ENCODE results near the gene TSPAN16. TPM values are rescaled to one million over a fixed set of nuclear protein-coding genes. Genes with fewer than 3 reads are reported as not detected.

Gene TSPAN16
- total and polyA plus RNA-seq, 2 of the 13 experiments (the other 11 are each of a cell fraction or from before 2014, with no cell fraction given), result not detected

DNA sequence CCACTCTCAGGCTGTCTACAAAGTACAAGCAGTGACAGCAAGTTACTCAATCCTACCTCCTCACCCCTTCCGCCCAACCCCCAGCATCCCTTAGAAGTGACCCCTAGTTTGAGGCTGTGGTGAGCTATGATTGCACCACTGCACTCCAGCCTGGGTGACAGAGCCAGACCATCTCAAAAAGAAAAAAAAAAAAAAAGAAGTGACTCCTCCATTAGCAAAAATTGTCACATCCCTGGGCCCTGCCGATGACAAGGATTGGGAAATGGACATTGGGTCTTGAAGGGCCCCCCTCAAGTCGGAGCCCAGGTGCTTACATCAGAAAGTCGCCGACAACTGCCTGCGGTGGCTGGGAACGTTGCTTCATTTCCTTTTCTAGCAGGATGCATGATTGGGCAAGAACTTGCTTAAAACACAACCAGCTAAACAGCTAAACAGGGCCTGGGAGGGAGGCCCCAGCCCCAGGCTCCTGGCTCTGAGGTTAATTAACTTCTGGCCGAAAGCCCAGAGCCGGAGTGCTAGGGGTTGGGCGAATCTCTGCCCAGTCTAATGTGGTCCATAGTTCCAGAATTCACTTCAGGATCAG is 28.2 kb downstream of the TSPAN16 start (continued):
- TF ChIP-seq ZFP36L1 (CRISPR knock-in tag; IDR thresholded peaks at IDR 0.05) (no peak), ZNF329 (CRISPR knock-in tag; IDR thresholded peaks at IDR 0.05; ENCODE audit: low read depth) (no peak), ZFYVE20 (CRISPR knock-in tag; IDR thresholded peaks at IDR 0.05; ENCODE audit: borderline replicate concordance, low read depth) (no peak), SNRNP70 (IDR thresholded peaks at IDR 0.05; ENCODE audit: low read depth, low read length) (no peak), CBFB (CRISPR knock-in tag; IDR thresholded peaks at IDR 0.05) (peak; percentile 60; the same call in 1 of the 2 replicates), ETV6 (CRISPR knock-in tag; conservative IDR thresholded peaks at IDR 0.05) (no peak), ZBTB34 (CRISPR knock-in tag; IDR thresholded peaks at IDR 0.05) (no peak), ATF5 (CRISPR knock-in tag; IDR thresholded peaks at IDR 0.05; ENCODE audit: low read depth) (no peak), MED13 (CRISPR knock-in tag; IDR thresholded peaks at IDR 0.05) (no peak), ZNF564 (CRISPR knock-in tag; IDR thresholded peaks at IDR 0.05) (no peak), TBL1XR1 (IDR thresholded peaks at IDR 0.05; ENCODE audit: borderline replicate concordance, low read length, partially characterized antibody) (no peak), RBAK (CRISPR knock-in tag; IDR thresholded peaks at IDR 0.05) (no peak), CCDC6 (CRISPR knock-in tag; IDR thresholded peaks at IDR 0.05) (no peak), ZNF30 (CRISPR knock-in tag; IDR thresholded peaks at IDR 0.05) (no peak), RORA (CRISPR knock-in tag; IDR thresholded peaks at IDR 0.05) (no peak), FOXO4 (CRISPR knock-in tag; conservative IDR thresholded peaks at IDR 0.05) (no peak), LCORL (IDR thresholded peaks at IDR 0.05) (no peak), LCORL (CRISPR knock-in tag; IDR thresholded peaks at IDR 0.05) (peak; percentile 91), AFF4 (CRISPR knock-in tag; IDR thresholded peaks at IDR 0.05) (no peak), POLR2G (IDR thresholded peaks at IDR 0.05; ENCODE audit: low read depth, low read length) (no peak), MIXL1 (CRISPR knock-in tag; IDR thresholded peaks at IDR 0.05) (peak; percentile 99)
- TF ChIP-seq, protein P1, sequence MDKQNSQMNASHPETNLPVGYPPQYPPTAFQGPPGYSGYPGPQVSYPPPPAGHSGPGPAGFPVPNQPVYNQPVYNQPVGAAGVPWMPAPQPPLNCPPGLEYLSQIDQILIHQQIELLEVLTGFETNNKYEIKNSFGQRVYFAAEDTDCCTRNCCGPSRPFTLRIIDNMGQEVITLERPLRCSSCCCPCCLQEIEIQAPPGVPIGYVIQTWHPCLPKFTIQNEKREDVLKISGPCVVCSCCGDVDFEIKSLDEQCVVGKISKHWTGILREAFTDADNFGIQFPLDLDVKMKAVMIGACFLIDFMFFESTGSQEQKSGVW (CRISPR knock-in tag; IDR thresholded peaks at IDR 0.05; ENCODE audit: borderline replicate concordance), result no peak
- TF ChIP-seq, protein P2, sequence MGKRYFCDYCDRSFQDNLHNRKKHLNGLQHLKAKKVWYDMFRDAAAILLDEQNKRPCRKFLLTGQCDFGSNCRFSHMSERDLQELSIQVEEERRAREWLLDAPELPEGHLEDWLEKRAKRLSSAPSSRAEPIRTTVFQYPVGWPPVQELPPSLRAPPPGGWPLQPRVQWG (CRISPR knock-in tag; IDR thresholded peaks at IDR 0.05; ENCODE audit: borderline replicate concordance, low read depth), result no peak
